Activated CD8-positive, alpha-beta memory T cell treated with anti-CD3 and anti-CD28 coated beads for 4 hours (primary cell): Measurements from ENCODE around the gene KIAA1755.

ENCODE experiments used
- DNase-seq, 2 donors: peaks; one replicate each; pipeline ENCODE4 v3.0.0-alpha.2; 2020; ENCODE audit warnings: low read depth in 2 of 2

Gene KIAA1755

DNA sequence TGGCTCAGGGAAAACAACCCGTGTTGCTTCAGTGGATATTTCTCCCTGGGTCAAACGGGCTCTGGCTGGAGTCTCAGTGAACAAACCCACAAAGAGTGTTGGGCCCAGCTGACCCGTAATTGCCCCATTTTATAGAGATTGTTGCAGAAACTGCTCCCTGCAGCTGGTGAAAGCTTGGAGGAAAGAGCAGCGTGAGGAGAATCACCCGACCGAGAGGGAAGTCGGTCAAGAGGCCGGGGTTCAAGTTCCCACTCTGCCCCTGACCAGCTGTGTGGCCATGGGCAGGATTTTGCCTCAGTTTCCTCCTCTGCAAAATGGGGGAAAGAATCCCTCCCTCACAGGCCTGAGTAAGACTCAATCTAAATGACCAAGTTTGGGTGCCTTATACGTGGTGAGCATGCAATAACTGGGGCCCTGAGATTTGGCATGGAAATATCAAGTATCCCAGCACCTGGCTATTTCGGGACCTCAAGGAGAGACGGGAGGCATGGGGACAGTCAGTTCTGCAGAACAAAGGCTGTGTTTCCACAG is 93.8 kb downstream of the KIAA1755 start:
- DNase-seq = no peak

DNA sequence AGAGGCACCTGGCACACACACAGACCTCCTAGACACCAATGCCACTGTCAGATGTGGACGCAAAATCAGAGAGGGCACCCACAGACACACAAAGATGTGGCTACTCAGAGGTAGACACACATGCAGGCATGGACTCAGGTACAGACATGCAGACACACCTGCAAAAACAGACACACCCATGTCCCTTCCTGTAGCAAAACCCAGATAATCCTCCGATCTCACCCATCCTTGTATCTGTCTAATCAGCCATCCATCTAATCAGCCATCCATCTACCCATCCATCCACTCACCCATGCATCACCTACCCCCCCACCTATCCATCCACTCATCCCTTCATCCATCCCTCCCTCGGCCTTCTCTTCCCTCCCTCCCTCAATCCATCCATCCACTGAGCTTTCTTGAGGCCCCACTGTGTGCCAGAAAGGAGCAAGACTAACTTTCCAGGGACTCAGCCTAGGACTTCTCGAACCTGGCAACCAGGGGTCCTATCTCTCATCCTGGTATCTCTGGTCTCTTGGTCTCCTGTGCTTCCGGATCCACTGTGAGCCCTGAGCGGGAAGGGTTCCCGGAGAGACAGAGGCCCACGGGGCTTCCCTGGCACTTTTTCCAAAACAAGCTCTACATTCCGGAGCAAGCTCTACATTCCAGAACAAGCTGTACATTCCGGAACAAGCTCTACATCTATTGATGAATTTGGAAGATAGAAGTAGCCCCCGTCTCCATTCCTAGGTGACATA is 94.4 kb downstream of the KIAA1755 start:
- DNase-seq = no peak

DNA sequence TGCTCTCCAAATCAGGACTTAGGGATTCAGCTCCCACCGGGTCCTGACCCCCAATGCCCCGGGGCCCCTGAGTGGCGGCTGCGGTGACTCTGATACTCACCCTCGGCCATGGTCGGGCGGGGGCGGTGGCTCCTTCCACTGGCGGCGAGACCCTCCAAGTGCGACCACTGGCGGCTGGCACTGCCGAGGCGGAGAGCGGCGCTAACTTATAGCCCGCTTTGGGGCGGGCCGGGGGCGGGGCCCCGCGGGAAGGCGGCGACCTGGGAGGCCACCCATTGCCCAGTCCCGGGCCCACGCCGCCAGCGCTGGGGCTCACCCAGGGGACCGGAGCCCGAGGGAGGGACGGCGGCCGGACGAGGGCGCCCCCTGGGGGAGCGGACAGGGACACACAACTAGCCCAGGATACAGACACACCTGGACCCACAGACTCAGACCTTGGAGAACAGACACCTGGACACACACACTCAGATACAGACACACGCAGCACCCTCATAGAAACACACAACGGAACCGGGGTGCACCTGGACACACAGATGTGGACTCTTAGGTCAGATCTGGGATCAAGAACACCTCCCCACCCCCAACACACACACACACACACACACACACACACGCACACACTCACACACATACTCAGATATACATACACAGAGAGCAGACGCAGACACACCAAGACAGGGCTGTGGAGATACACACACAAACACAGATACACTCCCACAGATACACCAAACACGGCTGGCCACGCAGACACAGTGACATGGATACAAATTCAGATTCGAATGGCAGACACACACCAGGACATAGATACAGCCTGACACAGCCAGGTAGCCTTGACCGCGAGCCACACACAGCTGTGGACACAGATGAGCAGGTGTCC is 95.2 kb downstream of the KIAA1755 start, which contains the start of gene TGM2:
TSS of gene TGM2 (minus strand) at position 182 of the 877 bp plus-strand sequence. CDS start at position 110, 72 bp downstream.
- no peak for DNase-seq

DNA sequence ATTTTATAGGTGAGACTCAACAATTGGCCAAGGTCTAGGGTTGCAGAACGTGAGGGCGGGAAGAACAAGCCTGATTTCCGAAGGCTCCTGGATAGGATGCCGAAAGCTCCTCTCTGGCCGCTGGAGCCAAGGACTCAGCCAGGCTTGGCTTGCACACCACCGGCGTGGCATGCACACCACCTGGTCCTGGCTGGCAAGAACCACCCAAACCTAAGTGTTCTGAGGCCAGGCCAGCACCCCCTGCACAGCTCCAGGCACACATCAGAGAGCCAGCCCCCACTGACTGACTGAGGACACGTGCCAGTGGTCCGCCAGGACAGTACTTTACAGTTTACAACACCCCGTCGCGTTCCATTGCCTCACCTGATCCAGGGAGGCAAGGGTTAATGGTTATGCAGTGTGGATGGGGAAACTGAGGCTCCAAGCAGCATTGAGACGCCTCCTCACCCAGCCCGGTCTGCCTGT is 95.9 kb downstream of the KIAA1755 start:
- no peak for DNase-seq

DNA sequence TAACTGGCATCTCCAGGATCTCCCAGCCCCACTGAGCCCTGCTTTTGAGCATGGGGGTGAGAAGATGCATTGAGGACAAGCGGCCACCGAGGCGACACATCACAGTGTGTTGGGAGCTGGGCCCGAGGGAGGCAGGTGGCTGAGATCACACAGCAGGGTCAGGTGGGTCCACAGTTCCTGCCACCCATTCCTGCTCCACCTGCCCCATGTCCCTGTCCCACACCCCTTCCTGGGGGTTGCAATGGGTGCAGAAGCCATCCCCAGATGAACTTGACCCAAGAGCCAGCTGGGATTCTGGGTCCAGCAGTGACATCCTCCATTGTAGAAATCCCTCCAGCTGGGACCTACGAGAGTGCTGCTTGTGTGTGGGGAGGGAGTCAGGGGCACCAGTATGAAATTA is 96.5 kb downstream of the KIAA1755 start:
- DNase-seq = no peak

DNA sequence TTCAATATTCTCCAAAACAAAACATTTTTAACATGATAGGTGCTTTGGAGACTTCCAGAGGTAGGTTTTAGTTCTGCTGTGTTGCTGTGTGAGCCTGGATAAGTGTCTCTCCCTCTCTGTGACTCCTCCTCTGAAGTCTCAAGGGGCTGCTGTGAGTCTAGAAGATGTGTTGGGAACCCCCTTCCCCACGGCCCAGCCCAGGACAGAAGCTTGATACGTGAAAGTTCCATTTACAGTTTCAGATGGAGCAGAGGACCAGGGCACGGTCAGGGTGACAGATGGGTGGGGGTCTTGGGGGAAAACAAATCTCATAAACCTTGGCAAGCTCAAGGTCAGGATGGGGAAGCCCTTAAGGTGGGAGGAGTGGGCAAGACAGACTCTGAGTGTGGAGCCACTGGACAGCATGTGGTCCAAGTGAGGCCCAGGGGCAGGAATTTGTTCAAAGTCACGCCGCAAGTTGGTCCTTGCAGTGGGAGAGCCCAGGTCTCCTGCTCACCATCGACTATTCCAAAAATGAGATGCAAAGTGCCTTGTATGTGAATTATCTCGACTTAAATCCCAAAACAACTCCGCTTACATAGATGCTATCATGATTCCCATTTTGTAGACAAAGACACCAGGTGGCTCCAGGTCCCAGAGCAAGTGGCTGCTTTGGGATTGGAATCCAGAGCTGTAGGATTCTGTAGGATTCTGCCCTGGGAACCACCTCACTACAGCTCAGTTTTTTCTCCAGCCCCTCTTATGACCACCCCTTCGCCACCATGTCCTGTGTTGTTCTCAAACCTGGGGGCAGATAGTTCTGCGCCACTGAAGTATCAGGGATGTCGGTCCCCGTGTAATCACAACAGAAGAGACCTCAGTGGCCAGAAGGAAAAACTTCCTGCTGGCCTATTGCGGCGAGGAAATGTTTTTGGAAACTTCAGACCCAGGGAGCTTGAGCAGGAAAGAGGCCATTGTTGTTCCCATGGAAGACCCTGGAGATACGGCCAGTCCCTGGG is 97.4 kb downstream of the KIAA1755 start:
- no peak for DNase-seq

DNA sequence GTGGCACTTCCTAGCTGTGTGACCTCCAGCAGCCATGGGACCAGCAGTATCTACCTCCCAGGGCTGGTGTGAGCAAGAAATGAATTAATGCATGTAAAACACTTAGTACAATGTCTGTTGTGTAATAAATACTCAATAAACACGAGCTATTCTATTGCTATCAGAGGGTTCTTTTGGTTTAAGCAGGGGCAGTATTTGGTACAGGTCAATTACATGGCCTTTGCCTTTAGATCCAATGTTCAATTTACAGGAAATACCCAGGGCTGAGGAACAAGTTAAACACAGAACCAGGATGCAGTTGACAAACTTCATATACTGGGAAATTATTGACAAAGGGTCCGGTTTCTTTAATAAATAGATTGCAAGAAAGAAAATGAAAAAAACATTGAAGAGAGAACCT is 98.4 kb downstream of the KIAA1755 start:
- DNase-seq = no peak

DNA sequence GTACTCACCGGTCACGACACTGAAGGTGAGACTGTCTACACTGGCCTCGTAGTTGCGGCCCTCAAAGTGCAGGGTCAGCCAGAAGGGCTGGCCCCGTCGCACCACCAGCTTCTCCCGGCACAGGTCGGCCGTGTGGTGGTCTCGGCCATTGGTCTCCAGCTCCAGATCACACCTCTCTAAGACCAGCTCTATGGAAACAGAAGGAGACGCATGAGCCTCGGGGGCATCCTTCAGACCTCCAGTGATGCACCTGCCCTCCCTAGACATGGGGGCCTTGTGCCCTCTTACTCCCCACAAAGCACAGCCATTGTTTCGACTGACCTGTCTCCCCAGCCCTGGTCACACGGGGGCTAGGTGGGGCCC is 99.1 kb downstream of the KIAA1755 start:
- no peak for DNase-seq
